SK-N-SH (cell line): Measurements from ENCODE around the gene SHISA8.

Experiments used
- CTCF ChIP-seq: fragments of 200-600 bp; sonication (generic); IDR thresholded peaks from 2 replicates; pipeline ENCODE4 v1.6.1; 2017; ENCODE audit warnings: antibody characterized with exemption, mild to moderate bottlenecking, moderate library complexity
- GATA2 ChIP-seq: sonication (generic); formaldehyde crosslinking; IDR thresholded peaks from 2 replicates; pipeline ENCODE4 v1.5.0; 2020; ENCODE audit warnings: mild to moderate bottlenecking, missing genetic modification reagents
- REST ChIP-seq: IDR thresholded peaks from 2 replicates; pipeline ENCODE4 v1.6.1; 2012; ENCODE audit warnings: mild to moderate bottlenecking, low read depth, low read length, moderate library complexity

DNA sequence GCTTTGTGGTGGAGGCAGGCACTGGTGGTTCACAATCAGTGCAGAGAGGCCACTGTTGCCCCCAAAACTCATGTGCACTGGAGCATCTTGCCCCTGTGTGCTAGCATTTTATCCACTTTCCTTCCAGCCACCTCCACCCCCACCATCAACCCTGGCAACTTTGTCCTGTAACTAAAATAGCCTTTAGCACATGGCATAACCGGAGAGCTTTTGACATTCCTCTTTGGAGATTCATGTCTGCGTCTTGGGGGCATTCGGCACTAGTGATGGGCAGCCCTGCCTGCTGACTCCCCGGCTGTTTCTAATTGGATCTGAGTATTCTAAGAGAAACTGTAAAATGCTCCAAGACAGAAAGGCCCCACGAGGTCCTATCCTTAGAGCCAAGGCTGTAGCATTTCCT is 15.8 kb downstream of the SHISA8 start:
- TF ChIP-seq GATA2 (CRISPR knock-in tag) (no peak), CTCF (no peak), REST (no peak)
